Ascending aorta (tissue), 2 donors: ENCODE data around the gene TMIGD2. TPM values are rescaled to one million over a fixed set of nuclear protein-coding genes. Genes with fewer than 3 reads are reported as not detected.
A peak's percentile ranks its signal among the peaks of the same experiment; 100 is the strongest.
"Not testable (repeated sequence)": the region's sequence is repeated elsewhere in the genome, so short reads cannot be mapped to it uniquely, and the experiment has no call there.

Source experiments
- DNase-seq, 2 donors: peaks; one replicate each; pipeline ENCODE4 v3.0.0-alpha.2; 2019; ENCODE audit warnings: low spot score in 2 of 2
- H3K27ac ChIP-seq, 2 donors: fragments of 200-600 bp; sonication (generic); one replicate each; pipeline ENCODE4 v1.5.1; 2016 to 2017; ENCODE audit warnings: mild to moderate bottlenecking in 1 of 2
- H3K27me3 ChIP-seq: fragments of 200-600 bp; sonication (generic); one replicate; pipeline ENCODE4 v1.5.1; 2017
- H3K36me3 ChIP-seq, 2 donors: fragments of 200-600 bp; sonication (generic); one replicate each; pipeline ENCODE4 v1.5.1; 2016
- H3K4me1 ChIP-seq, 2 donors: fragments of 200-600 bp; sonication (generic); one replicate each; pipeline ENCODE4 v1.5.1; 2016 to 2017; ENCODE audit warnings: mild to moderate bottlenecking in 1 of 2
- H3K4me3 ChIP-seq, 2 donors: fragments of 200-600 bp; sonication (generic); one replicate each; pipeline ENCODE4 v1.5.1; 2016 to 2017; ENCODE audit warnings: mild to moderate bottlenecking in 1 of 2
- H3K9me3 ChIP-seq, 2 donors: fragments of 200-600 bp; sonication (generic); one replicate each; pipeline ENCODE4 v1.5.1; 2016
- CTCF ChIP-seq, 3 experiments: fragments of 200-600 bp in 2 of 3; fragments of 450-650 bp in 1 of 3; sonication (generic) in 2 of 3; IDR thresholded peaks; one replicate each; pipeline ENCODE4 v1.5.1; 2016 to 2019; ENCODE audit warnings: antibody characterized with exemption in 3 of 3, mild to moderate bottlenecking in 1 of 3, moderate library complexity in 1 of 3
- intact Hi-C: fragments of 100-400 bp; cut with DNase I; formaldehyde crosslinking; loops from one replicate; pipeline ENCODE4 v1.15.1; 2023
- total RNA-seq: library from RNA; depleted of rRNA; stranded (reverse); fragments of >200 nt; gene quantifications from one replicate; pipeline ENCODE4 v1.1.0, GENCODE V29; 2016

Gene TMIGD2
- total RNA-seq, 1 donor from 2014 or later = not detected

GRCh38 chr19:4256563-4256962 is 45.6 kb downstream of the TMIGD2 start:
- TF ChIP-seq CTCF (IDR thresholded peaks at IDR 0.05) = no peak

GRCh38 chr19:4246767-4247593 is 55.2 kb downstream of the TMIGD2 start, which contains the start of gene YJU2:
TSS of gene YJU2 (plus strand) at chr19:4247080. CDS start at chr19:4247147, 67 bp downstream.
- peak within 1 kb of the TSS; percentile 90 to 96 for H3K27ac ChIP-seq
- intact Hi-C loops = loop anchor here (1.0 to 10.0 kb wide), 6 partner anchors 65 to 742 kb away; partner anchors contain the start of genes ANKRD24, DOHH, FZR1 and HDGFL2
- TF ChIP-seq CTCF (IDR thresholded peaks at IDR 0.05) = peak; percentile 39 to 52 (median 41)

More at GRCh38 chr19:4256563-4256962, 45.6 kb downstream of the TMIGD2 start:
- H3K27me3 ChIP-seq = no peaks in the 10 kb centered on the region
- H3K27ac ChIP-seq = no peak overlapping the region
- intact Hi-C loops = no loop called here
- H3K36me3 ChIP-seq = peaks cover 89 to 95% of the 10 kb centered on the region in 2 donors
- DNase-seq = no peak
- H3K4me3 ChIP-seq = no peak overlapping the region
- no peaks in the 10 kb centered on the region for H3K9me3 ChIP-seq
- no peaks in the 10 kb centered on the region for H3K4me1 ChIP-seq

GRCh38 chr19:4245938-4246337 is 56.3 kb downstream of the TMIGD2 start:
- peaks cover 20 to 23% of the 10 kb centered on the region in 2 donors for H3K36me3 ChIP-seq
- not testable (repeated sequence) for H3K27ac ChIP-seq, DNase-seq, H3K4me3 ChIP-seq, H3K4me1 ChIP-seq, H3K27me3 ChIP-seq, H3K9me3 ChIP-seq
- intact Hi-C loops = loop anchor here (1.0 to 10.0 kb wide), 6 partner anchors 64 to 741 kb away; partner anchors contain the start of genes ANKRD24, DOHH, FZR1 and HDGFL2

More at GRCh38 chr19:4246767-4247593, 55.2 kb downstream of the TMIGD2 start, which contains the start of gene YJU2:
- Histone ChIP-seq H3K4me1 (peaks cover 0 to 4% of the 10 kb centered on the region in 2 donors), H3K36me3 (peaks cover 31 to 33% of the 10 kb centered on the region in 2 donors), H3K27me3 (no peaks in the 10 kb centered on the region), H3K9me3 (peaks cover 0 to under 1% of the 10 kb centered on the region in 2 donors), H3K4me3 (peak within 1 kb of the TSS; percentile 67 to 77)
- peak; percentile 97 to 99 for DNase-seq

Other genes with a start within 250 kb of the TMIGD2 start
- 76.4 TPM for gene ZBTB7A, start 235.5 kb downstream of the TMIGD2 start, total RNA-seq
- 155 TPM for gene MAP2K2, start 178.3 kb downstream of the TMIGD2 start, total RNA-seq
- gene CREB3L3, start 148.8 kb downstream of the TMIGD2 start, total RNA-seq = 2.8 TPM
- gene SIRT6, start 119.8 kb downstream of the TMIGD2 start, total RNA-seq = 5.9 TPM
- gene ANKRD24, start 119.7 kb downstream of the TMIGD2 start, total RNA-seq = not detected
- not detected for gene EBI3, start 72.9 kb downstream of the TMIGD2 start, total RNA-seq
- gene YJU2, start 55.3 kb downstream of the TMIGD2 start, total RNA-seq = 64.6 TPM
- gene SHD, start 23.1 kb downstream of the TMIGD2 start, total RNA-seq = not detected
- gene FSD1, start 2.2 kb upstream of the TMIGD2 start, total RNA-seq = not detected
- gene STAP2, start 36.4 kb upstream of the TMIGD2 start, total RNA-seq = 6.6 TPM
- 21.9 TPM for gene MPND, start 41.2 kb upstream of the TMIGD2 start, total RNA-seq
- gene SH3GL1, start 98.2 kb upstream of the TMIGD2 start, total RNA-seq = 61.4 TPM
- 0.85 TPM for gene CHAF1A, start 100.3 kb upstream of the TMIGD2 start, total RNA-seq
- 560 TPM for gene UBXN6, start 155.4 kb upstream of the TMIGD2 start, total RNA-seq
- 15.4 TPM for gene HDGFL2, start 169.9 kb upstream of the TMIGD2 start, total RNA-seq
- 15.1 TPM for gene PLIN4, start 216.1 kb upstream of the TMIGD2 start, total RNA-seq
- gene PLIN5, start 232.8 kb upstream of the TMIGD2 start, total RNA-seq = 17.1 TPM
- gene LRG1, start 237.6 kb upstream of the TMIGD2 start, total RNA-seq = 3.3 TPM